HG03558 (cell line): Measurements from ENCODE around the gene SLC23A2.

ENCODE experiments used
- ATAC-seq: cut with Tn5 transposase; IDR thresholded peaks from one replicate; pipeline ENCODE4 v1.9.1; 2021; ENCODE audit warnings: moderate number of reproducible peaks; ENCODE audit not compliant: unreplicated experiment; ENCODE audit errors: extremely low read depth

SLC23A2 gene

DNA sequence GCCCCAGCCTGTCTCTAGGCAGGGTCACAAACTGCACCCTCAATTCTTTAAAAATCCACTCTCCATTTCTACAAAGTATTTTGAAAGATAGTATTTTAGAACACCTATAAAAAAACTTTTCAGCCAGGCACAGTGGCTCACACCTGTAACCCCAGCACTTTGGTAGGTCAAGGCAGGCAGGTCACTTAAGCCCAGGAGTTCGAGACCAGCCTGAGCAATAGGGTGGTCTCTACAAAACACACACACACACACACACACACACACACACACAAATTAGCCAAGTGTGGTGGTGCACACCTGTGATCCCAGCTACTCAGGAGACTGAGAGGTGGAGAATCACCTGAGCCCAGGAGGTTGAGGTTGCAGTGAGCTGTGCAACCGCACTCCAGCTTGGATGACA is 30.2 kb downstream of the SLC23A2 start:
- no peak for ATAC-seq

DNA sequence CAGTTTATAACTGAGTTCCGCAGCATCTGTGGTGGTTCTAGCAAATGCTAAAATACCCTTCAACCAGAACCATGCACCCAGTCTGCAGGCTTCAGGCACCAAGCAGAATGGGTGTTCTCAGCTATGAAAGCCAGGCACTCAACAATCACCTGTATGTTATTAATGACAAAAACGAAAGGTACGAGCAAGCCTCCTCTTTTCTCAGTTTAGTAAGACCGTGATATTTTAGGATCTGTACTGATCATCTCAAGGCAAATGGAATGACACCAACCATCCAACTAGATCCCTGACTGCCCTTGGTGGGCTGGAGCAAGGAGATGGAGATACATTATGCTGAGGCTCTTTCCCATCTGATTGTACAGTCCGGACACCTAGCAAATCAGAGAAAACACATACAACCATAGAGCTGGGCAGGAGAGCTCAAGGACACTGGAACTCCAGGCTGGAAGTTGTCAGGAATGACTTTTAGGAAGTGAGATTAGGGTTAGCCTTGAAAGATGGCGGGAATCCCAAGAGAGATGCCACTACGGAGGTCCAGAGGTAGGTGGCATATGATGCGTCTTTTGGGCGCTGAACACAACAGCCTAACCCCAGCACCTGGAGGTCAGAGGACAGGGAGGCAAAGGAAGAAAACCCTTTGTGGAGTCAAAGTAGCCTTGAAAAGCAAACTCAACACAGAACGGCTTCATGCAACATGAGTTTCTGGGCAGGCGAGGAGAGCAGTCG is 33.4 kb downstream of the SLC23A2 start:
- no peak for ATAC-seq

DNA sequence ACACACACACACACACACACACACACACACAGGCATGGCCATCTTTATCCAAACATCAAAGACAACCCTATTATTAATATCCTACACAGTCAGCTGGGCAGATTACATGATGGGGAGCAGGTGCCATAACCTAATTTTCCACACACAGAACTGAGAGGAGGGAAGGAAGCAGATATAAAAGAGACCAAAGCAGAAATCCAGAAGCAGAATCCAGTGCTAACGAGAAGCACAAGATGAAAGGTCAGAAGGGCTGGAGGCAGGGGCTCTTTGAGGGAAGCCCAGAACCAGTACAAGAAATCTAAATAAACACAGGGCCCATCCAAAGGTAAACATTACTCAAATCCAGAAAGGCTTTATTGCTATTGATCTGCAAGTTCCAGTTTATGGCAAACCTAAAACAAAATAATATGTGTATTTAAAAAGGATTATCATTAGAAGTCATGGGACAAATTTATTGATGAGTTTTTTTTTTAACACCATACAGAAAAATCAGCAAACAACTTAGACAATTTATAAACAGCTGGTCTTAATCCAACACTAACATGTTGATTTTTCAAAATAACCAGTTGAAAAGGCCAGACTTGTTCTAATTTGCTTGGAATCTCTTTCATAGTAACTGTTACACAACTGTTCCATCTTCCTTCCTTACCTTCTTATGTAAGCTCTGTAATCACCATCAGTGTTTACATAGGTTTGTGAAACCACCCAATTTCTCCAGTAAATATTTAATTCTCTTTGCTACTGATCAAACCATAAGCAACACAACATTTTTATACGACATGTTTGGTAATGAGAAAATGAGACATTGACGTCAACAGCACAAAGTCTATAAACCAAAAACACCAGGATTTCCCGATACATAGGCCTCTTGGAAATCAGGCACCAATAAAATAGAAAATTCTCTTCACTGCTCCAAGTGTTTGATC is 34.2 kb downstream of the SLC23A2 start:
- no peak for ATAC-seq

DNA sequence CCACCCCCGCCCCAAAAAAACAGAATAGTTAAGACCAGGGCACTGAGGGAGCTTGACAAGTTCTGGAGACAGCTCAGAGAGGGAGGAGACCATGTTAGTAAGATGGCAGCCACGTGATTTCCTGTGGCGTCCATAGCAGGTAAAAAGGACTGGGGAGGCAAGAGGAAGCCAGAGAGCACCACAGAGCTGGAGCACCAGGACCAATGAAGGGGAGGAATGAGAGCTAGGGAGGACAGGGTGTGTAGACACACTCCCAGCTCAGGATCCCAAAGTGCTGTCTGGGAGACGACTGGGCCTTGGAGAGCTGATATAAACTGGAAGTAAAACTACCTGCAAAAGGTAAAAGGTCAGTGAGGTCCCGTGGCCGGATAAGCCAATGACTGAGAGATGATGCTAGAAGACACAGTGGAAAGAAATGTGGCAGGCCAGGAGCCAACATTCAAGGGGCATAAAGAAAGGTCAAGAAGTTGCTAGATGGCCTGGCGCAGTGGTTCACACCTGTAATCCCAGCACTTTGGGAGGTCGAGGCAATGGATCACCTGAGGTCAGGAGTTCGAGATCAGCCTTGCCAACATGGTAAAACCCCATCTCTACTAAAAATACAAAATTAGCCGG is 39.0 kb downstream of the SLC23A2 start:
- no peak for ATAC-seq

DNA sequence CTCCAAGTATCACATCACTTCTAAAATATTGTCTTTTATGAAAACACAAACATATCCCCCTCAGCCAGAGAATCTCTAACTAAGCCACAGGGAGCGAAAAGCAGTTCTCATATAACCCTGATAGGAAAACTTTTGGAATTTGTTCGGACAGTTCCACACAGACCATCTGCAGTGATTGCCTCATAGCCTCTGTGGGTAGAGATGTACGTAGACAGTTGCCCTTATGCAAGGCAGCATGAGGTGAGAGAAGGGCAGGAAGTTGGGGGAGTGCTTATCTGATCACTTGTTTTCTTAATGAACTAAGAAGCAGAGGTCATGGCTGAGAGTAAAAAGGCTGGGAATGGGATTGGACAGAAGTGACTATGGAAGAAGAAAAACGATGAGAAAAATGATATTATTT is 39.6 kb downstream of the SLC23A2 start:
- no peak for ATAC-seq

DNA sequence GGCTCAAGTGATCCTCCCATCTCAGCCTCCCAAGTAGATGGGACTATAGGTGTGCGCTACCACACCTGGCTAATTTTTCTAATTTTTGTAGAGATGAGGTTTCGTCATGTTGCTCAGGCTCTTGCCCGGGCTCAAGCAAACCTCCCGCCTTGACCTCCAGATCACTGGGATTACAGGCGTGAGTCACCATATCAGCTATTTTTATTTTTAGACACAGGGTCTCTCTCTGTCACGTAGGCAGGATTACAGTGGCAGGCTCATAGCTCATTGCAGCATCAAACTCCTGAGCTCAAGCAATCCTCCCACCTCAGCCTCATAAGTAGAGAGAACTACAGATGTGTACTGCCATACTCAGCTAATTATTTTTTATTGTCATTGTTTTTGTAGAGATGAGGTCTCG is 41.7 kb downstream of the SLC23A2 start:
- no peak for ATAC-seq

DNA sequence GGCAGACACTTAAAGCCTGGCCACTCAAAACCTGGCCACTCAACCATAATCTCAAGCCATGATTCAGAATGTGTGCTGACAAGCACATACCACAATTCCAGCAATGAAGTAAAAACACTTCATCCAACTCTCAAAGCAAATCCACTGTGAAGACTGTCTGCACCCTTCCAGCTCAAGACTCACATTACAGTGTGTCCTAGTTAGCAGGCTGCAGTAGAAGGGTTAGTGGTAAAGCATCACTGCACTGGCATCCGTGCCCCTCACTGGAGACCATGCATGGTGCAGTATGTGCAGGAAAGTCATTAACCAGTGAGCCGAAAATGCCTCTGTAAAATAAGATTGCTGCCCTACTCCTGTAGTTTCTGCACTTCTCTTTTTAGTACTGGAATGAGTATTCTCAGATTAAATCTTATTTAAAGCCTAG is 43.4 kb downstream of the SLC23A2 start:
- no peak for ATAC-seq

DNA sequence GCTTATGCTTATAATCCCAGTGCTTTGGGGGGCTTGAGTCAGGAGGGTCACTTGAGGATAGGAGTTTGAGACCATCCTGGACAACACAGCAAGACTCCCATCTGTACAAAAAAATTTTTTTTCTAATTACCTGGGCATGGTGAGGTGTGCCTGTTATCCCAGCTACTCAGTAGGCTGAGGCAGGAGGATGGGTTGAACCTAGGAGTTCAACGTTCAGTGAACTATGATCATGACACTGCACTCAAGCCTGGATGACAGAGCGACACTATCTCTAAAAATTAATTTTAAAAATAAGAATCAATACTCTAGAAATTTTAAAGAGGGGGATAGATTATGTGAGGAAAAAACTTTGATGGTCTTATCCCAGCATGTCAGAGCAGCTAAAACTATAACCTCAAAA is 44.1 kb downstream of the SLC23A2 start:
- no peak for ATAC-seq

DNA sequence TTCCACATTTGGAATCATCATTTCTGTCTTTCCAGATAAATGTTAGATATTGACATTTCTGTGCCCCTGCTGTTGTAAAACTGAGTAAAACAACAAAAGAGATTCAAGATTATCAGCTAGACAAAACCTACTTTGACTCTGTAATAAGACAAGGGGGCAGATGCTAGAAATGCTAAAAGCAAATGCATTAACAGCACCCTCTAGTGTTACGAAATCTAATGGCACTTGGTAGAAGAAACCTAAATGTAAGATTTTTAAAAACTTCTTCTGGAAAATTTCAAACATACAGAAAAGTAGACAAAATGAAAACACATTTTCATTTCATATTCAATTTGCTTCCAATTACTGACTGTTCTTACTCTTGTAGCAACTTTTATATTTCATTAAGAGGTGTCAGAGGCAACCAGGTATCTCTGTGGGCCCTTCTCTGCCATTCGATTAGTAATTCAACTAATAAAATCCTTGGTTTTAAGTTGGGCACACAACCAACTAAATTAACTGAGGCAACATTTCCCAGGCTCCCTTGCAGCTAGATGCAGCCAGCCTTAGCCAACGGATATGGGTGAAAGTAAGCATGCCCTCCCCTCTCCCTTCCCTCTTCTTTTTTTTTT is 45.0 kb downstream of the SLC23A2 start:
- ATAC-seq = no peak

DNA sequence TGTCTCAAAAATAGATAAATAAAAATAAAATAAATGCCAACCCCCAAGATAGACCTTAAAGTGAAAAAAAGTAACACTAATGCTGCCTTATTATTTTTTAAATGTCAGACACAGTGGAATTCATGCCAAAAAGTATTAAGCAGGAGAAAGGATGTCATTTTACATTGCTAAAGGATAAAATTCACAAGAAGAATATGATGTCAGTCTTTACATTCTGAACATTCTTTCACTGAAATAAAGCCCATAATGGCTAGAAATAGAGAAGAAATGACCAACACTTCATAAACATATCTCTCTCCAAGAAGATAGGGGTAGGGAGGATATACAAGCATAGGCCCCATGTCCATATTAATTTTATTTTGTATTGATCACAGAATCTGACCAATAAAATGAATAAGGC is 47.4 kb downstream of the SLC23A2 start:
- no peak for ATAC-seq

DNA sequence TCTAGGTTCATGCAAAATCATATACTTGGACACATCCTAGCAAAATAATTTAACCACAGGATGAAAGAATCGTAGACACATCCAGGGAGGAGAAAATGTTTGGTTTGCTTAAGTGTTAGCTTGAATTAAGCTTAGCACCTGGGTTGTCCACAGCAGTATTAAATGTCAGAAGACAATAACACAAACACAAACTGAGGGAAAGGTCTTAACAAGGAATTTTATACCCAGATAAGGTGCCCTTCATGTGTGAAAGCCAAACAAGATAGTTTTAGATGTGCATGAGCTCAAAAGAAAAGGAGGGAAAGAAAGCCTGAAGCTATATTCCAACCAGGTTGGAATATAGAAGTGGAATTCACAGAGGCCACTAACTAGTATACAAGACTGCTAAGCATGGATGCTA is 49.1 kb downstream of the SLC23A2 start:
- no peak for ATAC-seq

DNA sequence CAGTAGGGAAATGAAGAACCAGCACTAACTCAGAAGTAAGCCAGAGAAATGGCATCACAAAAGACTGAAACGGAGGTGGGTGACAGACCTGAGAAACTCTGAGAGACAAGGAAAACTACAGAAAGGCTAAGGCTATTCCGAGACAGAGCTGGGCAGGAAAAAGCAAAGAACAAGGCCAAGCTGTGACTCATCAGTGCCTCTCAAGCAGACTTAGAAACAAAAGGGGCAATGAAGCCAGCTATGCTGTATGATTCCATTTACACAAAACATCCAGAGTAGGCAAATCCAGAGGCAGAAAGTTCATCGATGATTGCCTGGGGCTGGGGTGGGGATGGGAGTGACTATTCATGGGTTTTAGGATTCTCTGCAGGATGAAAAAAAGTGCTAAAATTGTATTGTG is 50.0 kb downstream of the SLC23A2 start:
- no peak for ATAC-seq

DNA sequence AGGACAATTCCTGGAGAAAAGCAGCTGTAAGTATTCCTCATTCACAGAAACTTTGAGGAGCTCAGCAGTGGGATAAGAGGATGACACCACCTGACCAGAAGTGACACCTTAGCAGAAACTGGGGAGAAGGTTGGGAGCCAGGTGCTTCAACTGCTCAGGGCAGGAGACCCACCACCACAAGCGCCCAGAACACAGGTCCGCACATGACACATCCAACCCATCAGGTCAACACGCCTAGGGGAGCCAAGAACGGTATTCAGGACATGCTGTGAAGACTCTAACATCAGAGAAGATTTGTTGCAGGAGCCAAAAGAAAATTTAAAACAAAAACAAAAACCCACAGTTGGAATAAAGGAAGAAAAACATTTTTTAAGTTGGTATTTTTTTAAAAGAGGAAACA is 50.5 kb downstream of the SLC23A2 start:
- ATAC-seq = no peak

DNA sequence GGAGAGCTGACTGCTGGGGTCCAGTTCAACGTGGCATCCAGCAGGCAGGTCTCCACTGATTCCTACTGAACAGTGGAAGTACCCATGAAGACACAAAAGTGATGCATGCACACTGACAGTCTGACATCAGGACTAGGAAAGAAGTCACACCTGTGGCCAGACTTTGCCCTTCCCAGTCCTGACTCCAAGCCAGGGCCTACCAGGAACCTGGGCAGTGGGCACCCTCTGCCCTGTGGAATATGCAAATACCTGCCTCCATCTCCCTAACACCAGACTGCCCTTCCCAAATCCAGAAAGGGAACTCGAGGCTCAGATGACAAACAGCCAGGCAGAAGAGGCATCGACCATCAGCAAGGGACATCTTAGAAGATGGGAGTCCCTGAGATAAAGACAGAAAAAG is 50.9 kb downstream of the SLC23A2 start:
- ATAC-seq = no peak

DNA sequence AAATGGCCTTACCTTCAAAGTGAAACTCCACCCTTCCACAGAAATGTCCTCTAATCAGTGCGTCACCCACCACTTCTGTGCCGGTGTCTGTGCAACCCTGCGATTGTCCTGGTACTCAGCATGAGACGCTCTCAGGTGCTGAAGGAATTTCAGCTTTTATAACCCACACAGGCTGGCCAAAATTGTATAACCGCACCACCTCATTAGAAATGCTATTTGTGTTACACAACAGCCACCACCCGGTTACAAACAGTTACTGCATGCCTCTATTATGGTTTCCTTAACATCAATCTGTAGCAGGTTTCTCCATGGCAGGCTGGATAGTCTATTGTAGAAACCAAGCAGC is 51.5 kb downstream of the SLC23A2 start:
- ATAC-seq = no peak

DNA sequence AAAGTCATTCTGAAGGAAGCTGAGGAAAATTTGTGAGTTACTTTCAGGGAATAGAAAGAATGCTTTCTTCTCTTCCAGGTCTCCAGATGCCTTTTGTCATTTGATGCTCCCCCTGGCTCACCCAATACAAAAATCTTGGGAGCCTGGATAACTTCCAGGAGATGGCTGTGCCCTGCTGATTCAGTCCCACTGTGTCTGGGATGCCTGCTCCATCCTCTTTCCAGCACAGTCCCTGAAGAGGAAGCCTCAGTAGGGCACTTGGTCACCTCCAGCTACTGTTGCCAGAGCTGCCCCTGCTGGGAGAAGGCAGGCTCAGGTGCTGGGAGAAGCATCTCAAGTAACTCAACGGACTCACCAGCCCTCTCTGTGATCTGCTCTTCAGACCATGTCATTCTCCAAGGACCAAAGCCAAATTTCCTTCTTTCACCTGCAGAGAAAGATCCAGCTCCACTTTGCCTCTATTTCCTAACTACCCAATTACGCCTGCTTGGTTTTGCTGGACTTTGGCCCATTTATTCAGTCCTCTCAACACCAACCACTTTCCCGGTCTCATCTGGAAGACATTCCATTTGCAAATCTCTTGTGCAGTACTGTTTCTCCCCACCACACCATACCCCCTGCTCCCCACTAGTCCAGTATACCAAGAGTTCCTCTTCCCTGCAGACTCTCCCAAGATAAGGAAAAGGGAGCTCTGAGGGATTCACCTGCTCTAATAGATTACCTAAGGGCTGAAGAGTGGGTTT is 53.3 kb downstream of the SLC23A2 start:
- no peak for ATAC-seq

DNA sequence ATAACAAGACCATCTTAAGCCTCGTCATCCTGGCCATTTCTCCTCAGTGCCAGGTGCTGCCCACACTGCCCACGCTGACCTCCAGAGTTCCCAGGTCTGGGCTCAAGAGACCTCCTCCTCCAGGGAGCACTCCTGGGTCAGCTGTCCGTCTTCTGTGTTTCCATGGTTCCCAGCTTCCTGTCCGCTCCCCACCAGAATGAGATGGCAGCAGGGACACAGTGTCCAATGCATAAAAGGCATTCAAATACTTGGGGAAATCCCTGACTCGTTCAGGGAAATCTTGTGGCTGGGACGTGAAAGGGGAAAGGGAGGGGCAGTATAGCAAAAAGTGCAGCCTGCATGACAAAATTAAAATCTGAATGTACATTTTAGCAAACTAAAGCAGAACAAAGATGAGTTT is 54.3 kb downstream of the SLC23A2 start:
- ATAC-seq = no peak

DNA sequence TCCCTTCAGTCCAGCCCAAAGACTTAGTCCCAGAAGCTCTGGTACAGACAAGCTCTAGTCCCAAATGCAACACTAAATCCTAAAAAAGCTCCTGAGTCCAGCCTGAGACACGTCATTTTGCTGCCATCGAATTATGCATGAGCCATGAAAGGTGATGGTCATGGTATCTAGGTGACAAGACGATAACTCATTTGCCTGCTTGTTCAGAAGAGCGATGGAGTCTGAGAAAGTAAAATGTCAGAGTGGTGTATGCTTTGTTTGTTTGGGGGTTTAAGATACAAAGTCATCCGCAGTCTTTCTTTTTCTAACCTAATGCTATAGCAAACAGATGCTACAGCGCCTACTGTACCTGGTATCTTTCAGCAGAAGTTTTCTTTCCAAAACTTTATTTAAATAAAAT is 54.7 kb downstream of the SLC23A2 start:
- no peak for ATAC-seq

DNA sequence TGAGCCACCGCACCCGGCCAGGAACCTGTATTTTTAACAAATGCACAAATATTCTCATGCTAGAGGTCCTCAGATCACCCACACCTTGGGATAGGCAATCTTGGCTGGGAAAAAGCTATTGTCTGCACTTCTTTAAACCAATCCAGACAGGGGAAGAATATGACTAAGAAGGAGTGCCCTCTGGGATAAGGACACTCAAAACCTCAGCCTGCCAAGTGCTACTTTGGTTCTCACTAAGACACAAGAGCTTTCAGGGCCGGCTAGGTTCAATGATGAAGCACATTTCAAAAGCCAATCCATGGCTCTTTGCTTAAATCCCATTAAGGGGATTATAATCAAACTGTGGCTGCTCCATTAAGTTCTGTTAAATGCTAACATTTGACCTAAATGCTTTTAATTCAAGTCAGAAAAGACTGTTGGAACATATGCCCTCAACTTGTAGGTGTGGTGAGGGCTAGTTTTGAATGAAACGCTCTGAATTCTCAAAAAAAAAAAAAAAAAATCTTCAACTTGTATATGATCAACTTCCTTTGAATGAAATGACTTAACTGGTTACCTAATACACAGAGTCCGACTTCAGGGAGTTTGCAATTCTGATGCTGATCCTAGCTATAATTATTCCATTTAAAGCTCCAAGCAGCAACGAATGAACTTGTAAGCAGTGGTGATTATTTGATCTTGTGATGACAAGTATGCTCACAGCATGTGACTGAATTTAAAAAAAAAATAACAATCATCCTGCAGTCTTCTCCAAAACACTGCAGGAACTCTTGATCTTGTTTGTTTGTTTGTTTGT is 56.6 kb downstream of the SLC23A2 start:
- ATAC-seq = no peak
